Inflammatory macrophage treated with lipopolysaccharide for 1 hour (primary cell): ENCODE measurements around the gene ASPSCR1.
A peak's percentile ranks its signal among the peaks of the same experiment; 100 is the strongest.

Source experiments
- DNase-seq, 2 donors: peaks; one replicate each; pipeline ENCODE4 v3.0.0-alpha.2; 2020 to 2022

The ASPSCR1 gene

DNA sequence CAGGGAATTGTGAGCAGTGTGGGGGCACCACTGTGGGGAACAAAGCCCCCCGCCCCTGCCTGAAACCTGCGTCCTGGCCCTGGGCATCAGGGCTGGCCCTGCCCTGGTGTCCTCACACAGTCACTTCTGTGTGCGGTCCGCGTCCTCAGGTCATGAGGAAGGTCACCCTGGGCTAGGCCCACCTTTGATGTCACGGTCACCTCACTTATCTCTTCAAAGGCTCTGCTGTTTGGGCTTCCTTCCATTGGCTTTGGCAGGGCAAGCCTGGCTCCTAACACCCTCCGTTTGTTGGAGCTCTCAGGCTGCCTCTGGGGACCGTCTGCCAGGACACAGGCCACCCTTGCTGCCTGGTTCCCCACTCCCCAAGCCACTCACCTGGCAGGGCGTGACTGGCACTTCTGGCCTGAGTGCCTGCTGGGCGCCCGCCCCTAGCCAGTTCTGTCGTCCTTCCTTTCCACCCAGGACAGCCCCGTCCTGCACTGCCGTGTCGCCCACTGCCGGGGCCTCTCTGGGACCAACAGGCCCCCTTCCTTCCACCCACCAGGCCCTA is 36.4 kb downstream of the ASPSCR1 start:
- no peak for DNase-seq

DNA sequence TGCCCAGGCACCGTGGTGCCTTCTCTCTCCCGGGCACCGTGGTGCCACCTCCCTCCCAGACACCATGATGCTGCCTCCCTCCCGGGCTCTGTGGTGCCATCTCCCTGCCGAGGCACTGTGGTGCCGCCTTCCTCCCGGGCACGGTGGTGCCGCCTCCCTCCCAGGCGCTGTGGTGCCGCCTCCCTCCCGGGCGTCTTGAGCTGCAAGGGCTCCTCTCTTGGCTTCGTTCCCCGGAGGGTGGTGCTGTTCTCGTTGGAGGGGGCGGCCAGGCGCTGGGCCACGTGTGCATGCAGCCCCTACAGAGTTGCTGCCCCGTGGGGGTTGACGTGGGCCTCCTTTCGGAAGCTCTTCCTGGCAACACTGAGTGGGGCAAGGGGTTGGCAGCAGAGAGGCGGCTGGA is 37.0 kb downstream of the ASPSCR1 start:
- no peak for DNase-seq

DNA sequence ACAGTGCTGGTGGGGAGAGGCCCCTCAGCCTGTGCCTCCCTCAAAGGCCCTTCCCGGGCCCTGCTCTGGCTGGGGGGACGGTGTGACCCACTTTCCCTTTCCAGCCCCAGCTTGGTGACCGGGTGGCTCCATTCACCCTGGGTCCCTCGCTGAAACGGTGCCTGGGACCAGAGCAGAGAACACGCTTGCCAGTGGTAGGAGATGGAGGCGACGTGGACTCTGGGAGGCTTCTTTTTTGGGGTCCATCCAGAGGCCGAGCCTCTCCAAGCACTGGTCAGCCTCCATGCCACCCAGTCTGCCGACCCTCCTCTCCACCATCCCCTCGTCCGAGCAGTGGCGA is 37.5 kb downstream of the ASPSCR1 start:
- DNase-seq, result no peak

DNA sequence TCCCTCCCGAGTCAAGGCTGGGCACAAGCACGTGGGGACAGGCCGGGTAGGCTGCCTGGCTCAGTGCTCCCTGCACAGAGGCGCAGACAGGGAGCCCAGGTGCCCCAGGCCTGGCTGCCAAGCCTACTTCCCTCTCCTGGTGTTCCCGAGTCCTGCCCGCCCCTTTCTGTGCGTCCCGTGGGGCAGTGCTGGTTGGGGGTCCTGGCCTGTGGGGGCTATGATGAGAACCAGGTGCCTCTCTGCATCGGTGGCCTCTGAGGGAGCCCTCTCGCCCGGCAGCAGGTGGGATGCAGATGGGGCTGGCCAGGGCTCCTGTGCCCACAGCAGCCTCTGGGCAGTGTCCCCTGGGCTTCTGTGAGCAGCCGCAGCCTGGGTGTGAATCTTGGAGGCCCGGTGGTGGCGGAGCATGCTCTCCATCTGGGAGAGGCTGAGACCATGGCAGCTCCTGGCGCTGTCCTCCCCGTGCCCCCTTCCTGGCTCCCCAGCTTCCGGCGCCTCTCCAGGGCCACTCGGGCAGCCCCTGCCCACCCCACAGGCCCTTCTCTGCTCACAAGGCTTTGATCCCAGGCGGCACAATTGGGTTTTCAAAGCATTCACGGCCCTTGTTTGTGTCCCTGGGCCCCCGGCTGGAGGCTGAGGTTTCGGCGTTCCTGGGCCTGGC is 38.0 kb downstream of the ASPSCR1 start:
- no peak for DNase-seq

DNA sequence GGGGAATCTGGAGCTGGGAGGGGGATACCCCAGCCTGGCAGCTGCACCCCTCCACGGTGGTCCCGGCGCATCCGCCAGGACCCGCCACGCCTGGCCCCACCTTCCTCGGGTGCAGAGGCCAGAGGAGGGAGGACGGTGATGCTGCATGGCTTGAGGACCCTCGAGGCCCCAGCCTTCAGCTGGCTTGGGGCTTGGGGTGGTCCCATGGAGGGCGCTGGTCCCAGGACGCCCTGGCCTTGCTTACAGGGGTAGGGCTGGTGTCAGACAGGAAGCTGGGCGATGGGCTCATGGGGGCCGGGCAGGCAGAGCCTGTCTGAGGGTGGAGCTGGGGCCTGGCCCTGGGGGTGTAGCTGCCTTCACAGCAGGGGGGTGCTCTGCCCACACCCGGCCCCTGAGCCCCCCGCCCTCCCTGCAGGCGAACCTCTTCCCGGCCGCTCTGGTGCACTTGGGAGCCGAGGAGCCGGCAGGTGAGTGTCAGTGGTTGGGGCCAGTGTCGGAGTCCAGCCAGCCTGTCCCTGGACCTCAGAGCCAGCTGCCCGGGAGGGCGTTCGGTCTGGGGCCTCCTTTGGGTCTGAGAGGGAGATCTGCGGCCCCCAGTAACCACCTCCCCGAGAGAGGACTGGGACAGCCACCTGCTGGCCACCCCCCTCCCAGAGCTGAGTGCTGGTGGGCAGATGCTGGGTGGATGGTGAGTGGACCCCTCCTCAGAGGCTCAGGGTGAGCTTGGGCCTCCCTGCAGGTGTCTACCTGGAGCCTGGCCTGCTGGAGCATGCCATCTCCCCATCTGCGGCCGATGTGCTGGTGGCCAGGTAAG is 38.8 kb downstream of the ASPSCR1 start:
- DNase-seq, result no peak

DNA sequence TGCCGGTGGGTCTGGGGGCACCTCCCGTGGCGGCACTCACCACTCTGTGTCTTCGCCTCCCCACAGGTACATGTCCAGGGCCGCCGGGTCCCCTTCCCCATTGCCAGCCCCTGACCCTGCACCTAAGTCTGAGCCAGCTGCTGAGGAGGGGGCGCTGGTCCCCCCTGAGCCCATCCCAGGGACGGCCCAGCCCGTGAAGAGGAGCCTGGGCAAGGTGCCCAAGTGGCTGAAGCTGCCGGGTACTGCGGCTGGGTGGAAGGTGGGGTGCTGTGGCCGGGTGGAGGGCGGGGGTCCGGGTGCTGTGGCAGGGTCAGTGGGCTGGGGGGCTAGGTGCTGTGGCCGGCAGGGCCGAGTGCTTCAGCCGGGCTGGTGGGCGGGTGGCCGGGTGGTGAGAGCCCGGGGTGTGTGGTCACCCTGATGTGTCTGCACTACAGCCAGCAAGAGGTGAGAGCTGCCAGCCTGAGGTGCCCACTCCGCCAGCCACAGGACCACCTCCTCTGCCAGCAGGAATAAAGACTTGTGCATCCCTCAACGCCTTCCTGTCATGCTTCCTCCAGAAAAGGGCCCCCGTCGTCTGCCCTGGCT is 39.5 kb downstream of the ASPSCR1 start:
- DNase-seq, result no peak

DNA sequence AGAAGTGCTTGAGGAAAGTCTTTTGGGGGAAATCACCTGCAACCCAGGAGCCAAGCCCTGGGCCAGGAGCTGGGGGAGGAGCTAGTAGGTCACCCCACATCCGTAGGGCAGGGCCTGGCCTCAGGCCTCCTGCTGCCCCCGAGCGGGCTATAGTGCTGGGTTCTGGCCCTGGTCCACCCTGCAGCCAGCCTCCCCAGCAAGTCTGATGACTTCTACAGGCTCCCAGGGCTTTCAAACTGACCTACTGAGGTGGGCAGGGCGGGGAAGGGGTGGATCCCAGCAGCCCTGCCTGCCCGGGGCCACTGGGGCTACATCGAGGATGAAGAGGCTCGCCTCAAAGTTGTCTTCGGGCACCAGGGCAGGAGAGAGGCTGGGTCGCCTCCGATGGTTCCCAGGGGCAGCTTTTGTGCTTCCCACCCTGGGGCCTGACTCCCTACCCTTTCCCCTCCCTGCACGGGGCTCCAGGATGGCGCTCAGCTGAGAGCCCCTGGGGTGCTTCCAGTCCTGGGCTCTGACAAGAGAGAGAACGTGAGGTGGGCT is 40.3 kb downstream of the ASPSCR1 start:
- DNase-seq, result no peak

DNA sequence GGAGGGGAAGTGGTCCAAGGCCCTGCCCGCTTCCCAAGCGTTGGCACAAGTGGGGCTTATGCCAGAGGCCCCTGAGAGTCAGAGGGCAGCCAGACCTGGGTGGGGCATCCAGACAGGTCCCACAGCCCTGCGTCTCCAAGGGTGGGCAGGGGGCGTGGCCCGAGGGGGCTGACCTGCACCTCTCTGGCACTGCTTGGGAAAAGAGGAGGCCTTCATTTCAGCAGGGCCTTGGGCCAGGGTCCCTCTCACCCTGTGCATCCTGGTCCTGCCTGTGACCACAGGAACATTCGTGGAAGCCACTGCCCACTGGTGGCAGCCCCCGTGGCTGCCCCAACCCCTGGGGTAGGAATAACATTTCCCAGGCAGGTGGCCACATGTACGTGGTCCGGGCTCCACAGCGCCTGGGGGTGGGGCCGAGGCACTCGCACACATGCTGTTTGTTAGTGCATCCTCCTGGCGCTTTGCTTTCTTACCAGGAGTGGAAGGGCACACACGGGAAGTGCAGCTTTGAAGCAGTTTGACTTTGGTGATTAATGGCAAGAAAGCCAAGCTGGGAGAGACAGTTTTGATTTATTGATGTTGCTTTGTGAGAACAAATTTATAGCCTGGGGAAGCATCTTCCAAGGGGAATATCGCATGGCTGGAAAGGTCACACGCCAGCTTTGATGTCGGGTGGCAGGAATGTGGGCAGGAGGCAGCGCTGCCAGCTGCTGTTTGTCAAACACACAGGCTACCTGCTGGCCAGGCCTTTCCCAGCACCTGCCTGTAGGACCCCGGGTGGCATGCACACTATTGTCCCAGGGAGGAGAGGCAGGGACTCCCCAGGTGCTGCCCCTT is 40.9 kb downstream of the ASPSCR1 start:
- DNase-seq, result no peak

DNA sequence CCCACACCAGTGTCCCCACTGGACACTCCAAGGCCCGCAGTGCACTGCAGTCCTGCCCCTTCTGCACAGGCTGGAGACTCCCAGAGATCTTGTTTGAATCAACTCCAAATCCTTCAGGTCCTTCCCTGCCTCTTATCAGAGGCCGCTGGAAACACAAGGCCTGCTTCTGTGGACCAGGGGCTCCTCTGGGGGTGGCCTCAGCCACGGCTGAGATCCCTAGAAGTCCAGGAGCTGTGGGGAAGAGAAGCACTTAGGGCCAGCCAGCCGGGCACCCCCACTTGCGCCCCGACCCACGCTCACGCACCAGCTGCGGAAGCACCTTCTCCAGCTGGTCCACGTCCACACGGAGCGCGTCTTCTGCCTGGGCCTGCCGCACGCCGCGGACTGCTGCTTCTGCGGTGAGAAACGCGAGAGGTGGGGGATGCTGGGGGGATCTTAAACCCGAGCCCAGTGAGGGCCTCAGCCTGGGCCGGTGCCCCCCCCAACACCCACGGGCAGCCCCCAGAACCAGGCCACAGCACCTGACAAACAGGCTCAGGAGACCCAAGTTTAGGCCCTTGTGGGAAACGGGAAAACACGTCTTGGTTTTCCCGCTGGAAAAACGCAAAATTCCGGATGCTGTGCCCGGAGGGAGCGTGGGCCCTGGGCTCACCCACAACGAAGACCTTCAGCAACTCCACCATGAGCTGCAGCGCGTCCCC is 41.7 kb downstream of the ASPSCR1 start:
- DNase-seq, result no peak

DNA sequence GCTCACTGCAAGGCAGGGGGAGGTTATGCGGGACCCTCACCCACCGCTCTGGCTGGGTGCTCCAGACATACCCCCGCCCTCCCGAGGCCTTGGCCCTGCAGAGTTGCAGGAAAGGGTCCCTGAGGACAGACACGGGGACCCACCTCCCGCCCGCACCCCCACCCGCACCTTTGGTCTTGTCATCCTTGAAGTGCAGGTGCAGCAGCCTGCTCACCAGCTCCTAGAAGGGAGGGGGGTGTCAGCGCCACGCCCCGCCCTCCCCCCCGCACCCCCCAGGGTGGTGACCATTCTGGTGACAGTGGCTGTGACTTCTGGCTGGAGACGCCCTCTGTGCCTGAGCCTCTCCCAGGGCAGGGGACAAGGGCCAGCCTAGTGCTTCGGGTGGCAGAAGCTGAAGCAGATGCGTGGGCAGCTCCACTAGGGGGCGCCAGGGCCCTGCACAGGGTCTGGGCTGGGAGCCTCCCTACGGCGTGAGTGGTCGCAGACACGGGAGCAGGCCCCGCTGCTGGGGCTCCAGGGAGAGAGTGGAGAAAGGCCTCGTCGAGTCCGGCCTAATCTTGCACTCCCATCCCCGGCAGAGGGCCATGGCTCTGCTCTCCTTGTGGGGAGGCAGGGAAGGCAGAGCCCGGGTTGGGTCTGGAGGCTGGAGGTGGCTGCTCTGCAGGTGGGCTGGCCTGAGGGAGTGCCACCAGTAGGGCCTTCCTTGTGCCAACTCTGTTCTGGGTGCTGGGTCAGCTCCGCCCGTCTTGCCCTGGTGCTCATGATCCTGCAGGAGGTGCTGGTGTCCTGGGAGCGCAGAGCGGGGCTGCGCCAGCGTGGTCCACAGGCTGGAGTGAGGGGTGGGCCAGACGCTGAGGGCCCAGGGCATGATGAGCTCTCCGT is 42.5 kb downstream of the ASPSCR1 start:
- peak; percentile 22 to 70 for DNase-seq

DNA sequence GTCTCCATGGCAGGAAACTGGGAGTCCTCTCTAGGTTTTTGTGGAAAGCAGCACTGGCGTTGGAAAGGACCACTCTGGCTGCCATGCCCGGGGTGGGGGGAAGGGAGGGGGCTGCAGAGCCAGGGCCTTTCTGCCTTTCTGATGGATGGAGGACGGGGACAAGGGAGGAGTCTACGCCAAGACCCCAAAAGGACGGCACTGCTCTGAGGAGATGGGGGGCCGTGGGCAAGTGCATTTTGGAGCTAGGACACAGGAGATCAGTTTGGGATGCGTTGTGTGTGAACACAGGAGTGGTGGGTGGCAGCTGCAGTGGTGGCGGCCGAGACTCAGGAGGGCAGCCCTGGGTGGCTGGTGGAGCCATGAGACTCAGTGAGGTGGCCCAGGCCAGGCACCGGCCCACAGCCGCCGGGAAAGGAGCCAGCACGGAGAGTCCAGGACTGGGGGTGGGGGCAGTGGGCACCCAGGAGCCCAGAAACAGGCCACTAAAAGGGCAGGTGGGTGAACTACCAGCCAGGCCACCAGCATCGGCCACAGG is 43.2 kb downstream of the ASPSCR1 start:
- DNase-seq, result no peak

DNA sequence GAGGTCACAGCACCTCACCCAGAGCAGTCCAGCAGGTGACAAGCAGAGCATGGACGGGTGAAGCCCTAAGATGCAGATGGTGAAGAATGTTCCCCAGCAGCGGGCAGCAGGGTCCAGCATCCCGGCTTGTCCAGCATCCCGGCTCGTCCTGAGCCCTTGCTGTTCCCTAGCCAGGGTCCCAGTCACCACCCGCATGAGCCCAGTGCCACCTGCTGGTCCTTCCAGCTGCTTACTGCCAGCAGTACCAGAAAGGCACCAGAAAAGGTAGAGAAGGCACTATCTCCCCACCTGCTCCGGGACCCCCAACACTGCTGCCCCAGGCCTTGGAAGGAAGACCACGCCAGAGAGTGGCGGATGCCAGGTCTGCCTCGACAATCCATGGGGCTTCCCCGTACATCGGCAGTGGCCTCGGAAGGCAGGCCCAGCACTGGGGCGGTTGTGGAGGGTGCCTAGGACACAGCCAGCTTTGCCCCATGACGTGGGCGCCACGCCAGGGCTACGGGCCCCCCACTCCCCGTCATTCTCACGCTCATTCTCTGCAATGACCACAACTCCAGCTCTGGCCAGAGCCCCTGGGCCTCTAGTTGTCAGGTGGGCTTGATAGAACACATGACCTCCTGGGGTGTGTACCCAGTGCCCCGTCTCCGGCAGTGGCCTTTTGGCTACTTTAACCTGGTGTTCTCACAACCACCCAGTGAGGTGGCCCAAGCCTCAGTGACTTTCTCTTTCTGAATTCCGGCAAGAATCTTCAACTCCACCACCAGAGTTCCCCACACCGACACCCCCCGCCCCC is 43.9 kb downstream of the ASPSCR1 start:
- DNase-seq, result peak; percentile 42 to 59

DNA sequence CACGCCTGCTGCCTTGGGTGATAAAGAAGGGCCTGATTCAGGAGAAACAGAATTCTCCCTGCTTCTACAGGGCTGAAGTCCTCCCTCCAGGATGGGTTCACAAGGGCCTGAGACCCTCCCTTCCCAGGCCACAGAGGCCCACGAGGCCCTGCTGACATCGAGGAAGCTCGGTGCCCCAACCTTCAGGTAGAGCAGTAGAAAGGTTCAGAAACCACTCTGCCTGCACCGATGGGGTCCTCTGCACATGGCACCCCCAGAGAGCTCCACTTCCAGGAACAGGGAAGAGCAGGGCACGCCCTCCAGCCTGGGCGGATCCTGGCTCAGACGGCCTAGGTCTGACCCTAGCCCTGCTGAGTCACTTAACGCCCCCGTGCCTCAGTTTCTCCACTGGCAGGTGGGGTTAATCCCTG is 44.5 kb downstream of the ASPSCR1 start:
- no peak for DNase-seq

DNA sequence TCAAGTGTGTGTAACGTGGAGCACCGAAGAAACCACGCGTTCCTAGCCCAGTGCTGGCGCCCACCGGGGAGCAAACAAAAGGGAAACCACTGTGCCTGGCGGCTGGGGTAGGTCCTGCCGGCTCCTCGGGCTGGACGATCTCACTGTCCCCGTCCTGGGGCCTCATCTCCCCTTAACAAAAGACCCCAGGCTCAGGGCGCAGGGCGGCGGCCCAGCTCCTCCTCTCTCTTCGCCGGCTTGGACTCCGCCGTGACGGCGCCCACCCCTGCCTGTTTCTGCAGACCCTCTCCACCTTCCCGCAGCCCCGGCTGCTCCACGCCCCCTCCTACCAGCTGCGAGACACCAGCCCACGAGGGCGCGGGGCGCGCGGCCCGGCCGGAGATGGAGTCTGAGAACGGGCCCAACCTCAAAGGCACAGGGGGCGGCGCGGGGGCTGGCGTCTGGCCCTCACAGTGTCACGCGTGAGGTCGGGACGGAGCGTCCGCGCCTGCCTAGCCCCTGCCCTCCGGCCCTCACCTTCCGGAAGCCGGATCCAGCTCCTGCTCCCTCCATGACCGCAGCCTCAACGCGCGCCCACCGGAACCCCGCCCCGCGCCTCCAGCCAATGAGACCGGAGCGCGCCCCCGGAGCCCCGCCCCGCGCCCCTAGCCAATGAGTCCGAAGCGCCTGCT is 45.0 kb downstream of the ASPSCR1 start, which contains the start of gene CENPX:
Gene CENPX, minus strand, starts transcription at position 569 of the 671 bp plus-strand sequence. Its CDS starts 17 bp downstream, at position 552.
- no peak for DNase-seq

DNA sequence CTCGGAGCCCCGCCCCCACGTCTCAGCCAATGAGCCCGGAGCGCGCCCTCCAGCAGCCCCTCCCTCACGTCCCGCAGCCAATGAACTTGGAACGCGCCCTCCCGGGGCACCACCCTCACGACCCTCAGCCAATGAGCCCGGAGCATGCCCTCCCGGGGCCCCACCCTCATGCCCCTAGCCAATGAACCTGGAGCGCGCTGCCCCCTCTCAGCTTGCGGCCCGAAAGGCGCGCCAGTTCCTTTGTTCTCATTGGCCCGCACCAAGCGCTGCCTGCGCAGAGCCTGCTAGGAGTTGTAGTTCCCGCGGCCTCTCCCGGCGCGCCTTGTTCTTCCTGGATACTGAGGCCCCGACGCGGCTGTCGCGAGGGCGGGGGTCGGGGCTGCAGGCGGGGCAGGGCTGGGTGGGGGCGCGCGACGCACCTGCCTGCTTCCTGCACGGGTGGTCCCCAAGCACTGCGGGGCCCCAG is 45.6 kb downstream of the ASPSCR1 start, which contains the start of gene LRRC45:
Gene LRRC45, plus strand, starts transcription at position 325 of the 466 bp plus-strand sequence. CDS start 339 bp downstream, outside the sequence.
- peak; percentile 99 for DNase-seq

DNA sequence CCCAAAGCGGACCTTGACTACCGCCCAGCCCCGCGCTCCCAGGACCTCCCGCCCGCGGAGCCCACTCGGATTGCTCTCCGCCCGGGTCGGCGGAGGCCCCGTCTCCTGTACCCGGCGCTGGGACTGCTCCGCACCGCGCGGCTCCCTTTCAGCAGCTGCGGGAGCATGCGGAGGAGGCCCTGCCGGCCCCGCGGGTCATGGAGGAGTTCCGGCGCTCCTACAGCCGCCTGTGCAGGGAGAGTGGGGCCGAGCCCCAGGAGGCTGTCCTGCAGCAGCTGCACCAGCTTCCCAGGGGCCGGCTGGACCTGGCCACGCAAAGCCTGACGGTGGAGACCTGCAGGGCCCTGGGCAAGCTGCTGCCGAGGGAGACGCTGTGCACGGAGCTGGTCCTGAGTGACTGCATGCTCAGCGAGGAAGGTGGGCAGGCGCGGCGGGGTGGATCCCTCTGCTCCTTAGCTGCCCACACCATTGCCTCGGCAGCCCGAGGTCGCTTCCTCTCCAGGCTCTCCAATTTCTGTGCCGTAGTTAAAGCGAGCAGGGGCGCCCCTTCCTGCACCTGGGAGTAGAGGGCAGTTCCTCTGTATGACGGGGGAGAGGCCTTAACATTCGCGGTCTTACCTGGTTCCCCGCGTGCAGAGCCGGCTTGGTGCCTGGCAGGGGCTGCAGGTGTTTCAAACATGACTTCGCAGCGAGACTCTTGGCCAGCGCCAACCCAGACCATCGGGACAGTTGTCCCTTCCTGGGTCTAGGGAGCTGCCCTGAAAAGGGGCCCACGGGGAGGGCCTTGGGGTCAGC is 46.2 kb downstream of the ASPSCR1 start:
- peak in 1 of 2 donors; percentile 30 for DNase-seq

DNA sequence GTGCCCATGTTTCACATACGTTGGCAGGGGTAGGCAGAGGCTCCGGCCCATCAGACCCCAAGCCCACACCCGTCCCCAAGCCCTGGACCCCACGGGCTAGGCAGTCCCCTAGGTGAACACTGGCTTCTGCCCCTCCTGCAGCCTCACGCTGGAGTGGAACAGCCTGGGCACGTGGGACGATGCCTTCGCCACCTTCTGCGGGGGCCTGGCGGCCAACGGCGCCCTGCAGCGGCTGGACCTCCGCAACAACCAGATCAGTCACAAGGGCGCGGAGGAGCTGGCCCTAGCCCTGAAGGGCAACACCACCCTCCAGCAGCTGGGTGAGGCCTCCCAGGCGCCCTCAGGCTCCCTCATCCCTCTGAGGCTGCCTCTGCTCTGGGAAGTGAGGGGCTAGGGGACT is 47.4 kb downstream of the ASPSCR1 start:
- DNase-seq, result no peak
